ENCODE data around the gene MDFI.

MDFI gene

GRCh38 chr6:41675992-41676391 is 37.7 kb downstream of the MDFI start:
- H3K4me3 ChIP-seq (ENCODE audit: low read length), result no peak overlapping the region
- no peak for TF ChIP-seq CTCF (conservative IDR thresholded peaks at IDR 0.05; ENCODE audit: low read length)
- DNase-seq (ENCODE audit: low read depth), result no peak

GRCh38 chr6:41676431-41676830 is 38.2 kb downstream of the MDFI start:
- TF ChIP-seq CTCF (conservative IDR thresholded peaks at IDR 0.05; ENCODE audit: low read length), result no peak
- H3K4me3 ChIP-seq (ENCODE audit: low read length), result no peak overlapping the region
- no peak for DNase-seq (ENCODE audit: low read depth)

DNA sequence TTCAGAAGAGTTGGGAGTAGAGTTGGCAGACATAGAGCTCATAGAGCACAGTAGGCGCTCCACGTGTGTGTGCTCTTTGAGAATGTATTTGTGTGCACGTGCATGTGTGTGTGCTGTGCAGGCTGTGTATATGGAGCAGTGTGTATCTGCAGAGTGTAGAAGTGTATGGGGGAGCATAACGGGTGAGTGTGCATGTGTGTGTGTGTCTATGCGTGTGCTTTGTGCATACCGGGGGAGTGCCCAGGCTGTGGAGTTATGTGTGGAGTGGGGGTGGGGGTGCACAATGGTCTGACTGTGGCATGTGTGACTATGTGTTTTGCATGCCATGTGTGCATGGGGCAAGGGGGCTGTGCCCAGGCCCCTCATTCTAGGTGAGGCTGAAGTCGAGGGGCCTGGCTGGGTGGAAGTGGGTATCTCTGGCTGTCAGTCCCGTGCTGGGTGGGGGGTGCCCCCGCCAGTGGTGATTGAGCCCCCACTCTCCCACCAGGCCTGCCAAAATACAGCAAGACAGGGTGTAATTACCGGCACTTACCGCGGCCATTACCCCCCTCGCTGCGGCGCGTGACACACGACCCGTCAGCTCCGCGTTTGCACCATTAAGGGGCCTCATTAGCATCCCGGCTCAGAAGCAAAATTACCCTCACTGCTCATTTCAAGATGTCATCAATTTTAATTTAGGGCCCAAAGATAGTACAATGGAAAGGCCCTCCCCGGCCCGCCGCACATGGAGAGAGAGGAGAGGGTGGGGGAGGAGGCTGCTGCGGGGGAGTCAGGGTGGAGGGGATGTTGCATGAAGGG is 39.1 kb downstream of the MDFI start:
- no peak for TF ChIP-seq CTCF (conservative IDR thresholded peaks at IDR 0.05; ENCODE audit: low read length)
- no peak overlapping the region for H3K4me3 ChIP-seq (ENCODE audit: low read length)
- DNase-seq (ENCODE audit: low read depth), result no peak

DNA sequence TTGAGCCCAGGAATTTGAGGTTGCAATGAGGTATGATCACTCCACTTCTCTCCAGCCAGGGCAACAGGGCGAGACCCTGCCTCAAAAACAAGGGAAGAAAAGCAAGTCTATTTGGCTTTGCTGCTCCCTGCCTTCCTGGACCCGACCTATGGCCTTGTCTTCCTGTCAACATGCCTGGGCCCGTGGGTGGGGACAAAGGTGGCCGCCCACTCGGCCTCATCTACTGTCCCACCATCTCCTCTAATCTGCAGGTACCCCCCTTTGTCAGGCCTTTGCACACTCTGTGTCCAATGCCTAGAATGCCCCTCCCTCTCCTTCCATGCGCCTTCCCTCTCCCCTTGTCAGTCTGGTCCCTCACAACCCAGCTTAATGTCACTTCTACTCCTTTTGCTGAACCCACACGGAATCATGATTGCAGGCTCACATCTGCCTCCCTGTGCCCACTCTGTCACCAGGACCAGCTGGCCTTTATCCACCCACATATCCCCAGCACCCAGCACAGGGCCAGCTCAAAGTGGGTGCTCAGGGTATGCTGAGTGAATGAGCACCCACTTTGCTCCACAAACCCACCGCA is 40.3 kb downstream of the MDFI start:
- H3K4me3 ChIP-seq (ENCODE audit: low read length), result no peak overlapping the region
- DNase-seq (ENCODE audit: low read depth), result no peak
- no peak for TF ChIP-seq CTCF (conservative IDR thresholded peaks at IDR 0.05; ENCODE audit: low read length)

DNA sequence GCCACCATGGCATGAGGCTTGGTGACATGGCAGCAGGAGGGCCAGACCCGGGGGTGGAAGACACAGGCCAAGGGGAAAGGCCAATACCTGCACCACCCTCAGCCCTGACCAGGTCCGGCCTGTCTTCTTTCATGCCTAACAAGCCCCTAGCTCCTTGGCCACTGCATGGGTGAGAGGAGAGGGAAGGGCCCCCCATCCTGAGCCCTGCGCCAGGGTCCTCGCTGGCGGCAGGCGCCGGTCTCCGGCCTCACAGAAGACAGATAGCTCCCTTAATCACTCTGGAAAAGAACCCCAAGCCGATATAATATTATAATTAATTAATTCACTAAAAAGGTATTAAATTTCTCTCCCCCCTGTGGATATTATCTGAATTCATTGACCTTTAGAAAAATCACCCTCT is 41.4 kb downstream of the MDFI start:
- DNase-seq (ENCODE audit: low read depth), result no peak
- no peak for TF ChIP-seq CTCF (conservative IDR thresholded peaks at IDR 0.05; ENCODE audit: low read length)
- H3K4me3 ChIP-seq (ENCODE audit: low read length), result no peak overlapping the region

GRCh38 chr6:41680182-41680965 is 42.1 kb downstream of the MDFI start:
- no peak for DNase-seq (ENCODE audit: low read depth)
- TF ChIP-seq CTCF (conservative IDR thresholded peaks at IDR 0.05; ENCODE audit: low read length), result no peak
- H3K4me3 ChIP-seq (ENCODE audit: low read length), result no peak overlapping the region

All from AG10803 (cell line).